GM19023 (cell line): Measurements from ENCODE around the gene CFAP52.
A peak's percentile ranks its signal among the peaks of the same experiment; 100 is the strongest.
"Not testable (repeated sequence)": the region's sequence is repeated elsewhere in the genome, so short reads cannot be mapped to it uniquely, and the experiment has no call there.

Experiments
- ATAC-seq: cut with Tn5 transposase; IDR thresholded peaks from one replicate; pipeline ENCODE4 v1.9.1; 2021; ENCODE audit warnings: mild to moderate bottlenecking, moderate library complexity; ENCODE audit not compliant: unreplicated experiment

The CFAP52 gene

GRCh38 chr17:9568957-9569588, 7.4 kb upstream of the CFAP52 start:
- ATAC-seq: no peak

DNA sequence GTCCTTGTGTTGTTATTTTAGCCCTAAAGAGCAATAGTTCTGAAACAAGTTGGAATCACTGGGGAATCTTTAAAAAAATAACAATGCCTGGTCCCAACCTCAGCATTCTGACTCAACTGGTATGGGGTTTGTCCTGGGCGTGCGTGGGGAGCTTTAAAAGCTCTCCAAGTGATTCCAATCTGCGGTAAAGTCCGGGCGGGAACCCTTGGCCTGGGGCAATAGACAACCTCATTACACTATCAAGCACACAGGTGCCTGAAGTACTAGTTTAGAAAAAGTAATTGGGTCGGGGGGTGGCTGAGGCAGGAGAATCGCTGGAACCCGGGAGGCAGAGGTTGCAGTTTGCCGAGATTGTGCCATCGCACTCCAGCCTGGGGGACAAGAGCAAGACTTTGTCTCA, 5.2 kb upstream of the CFAP52 start:
- no peak for ATAC-seq

- ATAC-seq: peak; percentile 69
Measured at GRCh38 chr17:9575381-9576101, 901 bp upstream of the CFAP52 start, which contains the start of gene STX8. Gene STX8 (minus strand): TSS chr17:9575820. CDS start chr17:9575808, 12 bp downstream.

GRCh38 chr17:9577373-9577709, 899 bp downstream of the CFAP52 start:
- ATAC-seq: no peak

DNA sequence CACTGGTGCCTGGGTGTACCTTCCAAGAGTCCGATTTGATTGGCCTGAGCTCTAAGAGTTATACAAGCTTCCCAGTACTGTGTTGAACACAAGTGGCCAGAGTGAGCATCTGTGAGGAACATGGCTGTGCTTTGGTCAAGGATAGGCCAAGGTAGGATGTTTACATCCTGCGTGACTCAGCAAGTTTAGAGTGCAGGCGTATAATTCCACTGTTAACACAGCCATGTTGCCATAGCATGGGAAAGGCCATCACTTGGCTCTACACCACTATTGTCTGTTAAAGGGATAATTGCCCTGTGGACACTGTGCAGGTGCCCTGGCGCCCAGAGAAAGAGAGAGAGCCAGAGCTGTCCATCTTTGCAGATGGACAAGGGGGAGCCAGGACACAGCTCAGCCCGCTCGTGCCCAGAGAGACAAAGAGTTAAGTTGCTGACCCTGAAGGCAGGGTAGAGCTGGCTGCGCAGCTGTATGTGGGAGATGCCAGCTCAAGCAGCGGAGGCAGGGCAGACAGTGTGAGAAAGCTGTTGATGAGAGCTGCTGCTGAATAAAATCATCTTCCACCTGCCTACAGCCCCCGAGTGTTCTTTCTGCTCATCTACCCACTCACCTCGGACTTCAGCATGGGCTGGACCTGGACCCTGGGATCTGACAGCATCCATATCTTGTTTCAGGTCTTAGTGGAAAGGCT, 11.7 kb downstream of the CFAP52 start:
- no peak for ATAC-seq

- ATAC-seq: no peak
Measured at GRCh38 chr17:9594065-9594464, 17.6 kb downstream of the CFAP52 start.

GRCh38 chr17:9597638-9598037, 21.2 kb downstream of the CFAP52 start:
- ATAC-seq: not testable (repeated sequence)

DNA sequence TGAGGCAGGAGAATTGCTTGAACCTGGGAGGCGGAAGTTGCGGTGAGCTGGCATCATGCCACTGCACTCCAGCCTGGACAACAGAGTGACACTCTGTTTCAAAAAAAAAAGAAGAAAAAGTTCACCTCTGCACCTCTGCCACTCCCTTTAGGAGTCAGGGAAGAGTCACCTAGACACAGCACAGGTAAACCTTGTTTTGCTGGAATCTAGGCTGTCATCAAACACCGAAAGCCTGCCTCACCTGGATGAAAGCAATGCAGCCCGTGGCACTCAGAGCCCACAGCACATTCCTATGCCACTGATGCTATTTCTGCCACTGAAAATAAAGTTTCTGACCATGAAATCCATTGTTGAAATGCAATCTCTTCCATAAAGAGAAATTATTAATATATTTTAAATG, 22.2 kb downstream of the CFAP52 start:
- ATAC-seq: no peak

GRCh38 chr17:9604583-9604982, 28.1 kb downstream of the CFAP52 start:
- not testable (repeated sequence) for ATAC-seq

DNA sequence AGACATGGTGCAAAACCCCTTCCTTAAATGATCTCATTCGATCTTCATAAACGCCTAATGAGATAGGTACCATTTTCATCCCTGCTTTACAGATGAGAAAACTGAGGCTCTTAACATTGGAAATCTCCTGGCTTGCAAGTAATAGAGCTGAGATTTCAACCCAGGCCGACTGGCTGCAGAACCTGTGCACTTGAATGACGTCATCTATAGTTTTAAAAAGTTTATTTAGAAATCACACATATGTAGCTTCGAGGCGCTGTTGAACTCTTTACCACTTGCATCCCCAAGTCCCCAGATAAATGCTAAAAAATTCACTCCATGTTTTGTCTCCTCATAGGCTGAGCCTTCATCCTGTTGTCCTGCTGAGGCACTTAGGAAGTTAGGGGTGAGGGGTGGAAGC, 30.0 kb downstream of the CFAP52 start:
- no peak for ATAC-seq

GRCh38 chr17:9607058-9607457, 30.6 kb downstream of the CFAP52 start:
- ATAC-seq: not testable (repeated sequence)

DNA sequence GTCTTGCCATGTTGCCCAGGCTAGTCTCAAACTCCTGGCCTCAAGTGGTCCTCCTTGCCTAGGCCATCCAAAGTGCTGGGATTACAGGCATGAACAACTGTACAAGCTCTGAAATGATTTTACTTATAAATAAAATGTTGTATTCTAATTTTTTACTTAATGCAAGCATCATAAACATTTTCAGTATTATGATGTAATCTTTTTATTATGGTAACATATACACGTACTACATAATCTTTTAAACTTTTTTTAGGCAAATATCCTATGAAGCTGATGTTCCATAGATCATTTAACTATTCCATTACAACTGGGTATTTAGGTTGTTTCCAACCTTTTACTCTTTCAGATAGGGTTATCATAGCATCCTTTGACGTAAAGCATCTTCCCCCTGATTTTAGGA, 35.1 kb downstream of the CFAP52 start:
- ATAC-seq: no peak

- ATAC-seq: no peak
Measured at GRCh38 chr17:9612006-9612405, 35.6 kb downstream of the CFAP52 start.

DNA sequence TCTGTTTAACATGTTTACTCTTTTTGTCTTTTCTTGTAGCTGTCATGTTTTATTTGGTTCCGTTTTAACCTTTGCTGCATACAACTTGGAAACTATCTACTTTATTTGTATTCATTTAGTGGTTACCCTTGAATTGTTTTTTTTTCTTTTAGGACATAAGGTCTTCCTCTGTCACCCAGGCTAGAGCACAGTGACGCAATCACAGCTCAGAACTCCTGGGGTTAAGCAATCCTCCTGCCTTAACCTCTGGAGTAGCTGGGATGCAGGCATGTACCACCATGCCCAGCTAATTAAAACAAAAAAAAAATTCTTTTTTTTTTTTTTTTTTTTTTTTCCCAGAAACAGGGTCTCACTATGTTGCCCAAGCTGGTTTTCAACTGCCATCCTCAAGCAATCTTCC, 39.0 kb downstream of the CFAP52 start:
- no peak for ATAC-seq

- no peak for ATAC-seq
Measured at GRCh38 chr17:9622961-9623360, 46.5 kb downstream of the CFAP52 start.

DNA sequence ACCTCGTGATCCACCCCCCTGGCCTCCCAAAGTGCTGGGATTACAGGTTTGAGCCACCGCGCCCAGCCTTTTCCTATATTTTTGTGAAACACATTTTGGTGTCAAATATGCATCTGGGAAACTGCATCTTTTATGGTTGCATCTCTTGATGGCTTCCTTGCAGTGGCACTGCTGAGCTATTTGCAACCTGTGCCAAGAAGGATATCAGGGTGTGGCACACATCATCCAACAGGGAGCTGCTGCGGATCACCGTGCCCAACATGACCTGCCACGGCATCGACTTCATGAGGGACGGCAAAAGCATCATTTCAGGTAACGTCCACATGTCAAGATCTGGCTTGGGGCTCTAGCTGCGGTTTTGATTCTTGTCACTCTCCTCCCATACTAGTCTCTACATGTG, 52.1 kb downstream of the CFAP52 start:
- no peak for ATAC-seq

DNA sequence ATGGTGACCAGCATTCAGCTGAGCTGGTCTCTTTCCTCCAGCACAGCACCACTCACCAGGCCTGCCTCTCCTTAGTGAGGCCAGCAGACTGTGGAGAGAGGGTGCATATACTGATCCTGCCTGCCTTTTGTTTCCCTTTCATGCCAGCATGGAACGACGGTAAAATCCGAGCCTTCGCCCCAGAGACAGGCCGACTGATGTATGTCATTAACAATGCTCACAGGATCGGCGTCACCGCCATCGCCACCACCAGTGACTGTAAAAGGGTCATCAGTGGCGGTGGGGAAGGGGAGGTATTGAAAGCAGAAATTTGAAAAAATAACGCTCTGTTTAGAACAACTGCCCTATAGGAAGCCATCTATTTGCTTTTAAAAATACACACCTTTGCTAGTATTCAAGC, 56.3 kb downstream of the CFAP52 start:
- no peak for ATAC-seq

- ATAC-seq: no peak
Measured at GRCh38 chr17:9635340-9635739, 58.9 kb downstream of the CFAP52 start.

GRCh38 chr17:9636501-9636900, 60.1 kb downstream of the CFAP52 start:
- ATAC-seq: no peak

DNA sequence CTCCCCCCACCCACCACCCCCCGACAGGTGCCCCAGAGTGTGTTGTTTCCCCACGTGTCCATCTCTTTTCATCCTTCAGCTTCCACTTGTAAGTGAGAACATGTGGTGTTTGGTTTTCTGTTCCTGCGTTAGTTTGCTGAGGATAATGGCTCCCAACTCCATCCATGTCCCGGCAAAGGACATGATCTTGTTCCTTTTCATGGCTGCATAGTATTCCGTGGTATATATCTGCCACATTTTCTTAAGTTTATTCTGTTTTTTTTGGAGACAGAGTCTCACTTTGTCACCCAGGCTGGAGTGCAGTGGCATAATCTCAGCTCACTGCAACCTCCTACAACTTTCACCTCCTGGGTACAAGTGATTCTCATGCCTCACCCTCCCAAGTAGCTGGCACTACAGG, 63.9 kb downstream of the CFAP52 start:
- ATAC-seq: not testable (repeated sequence)

DNA sequence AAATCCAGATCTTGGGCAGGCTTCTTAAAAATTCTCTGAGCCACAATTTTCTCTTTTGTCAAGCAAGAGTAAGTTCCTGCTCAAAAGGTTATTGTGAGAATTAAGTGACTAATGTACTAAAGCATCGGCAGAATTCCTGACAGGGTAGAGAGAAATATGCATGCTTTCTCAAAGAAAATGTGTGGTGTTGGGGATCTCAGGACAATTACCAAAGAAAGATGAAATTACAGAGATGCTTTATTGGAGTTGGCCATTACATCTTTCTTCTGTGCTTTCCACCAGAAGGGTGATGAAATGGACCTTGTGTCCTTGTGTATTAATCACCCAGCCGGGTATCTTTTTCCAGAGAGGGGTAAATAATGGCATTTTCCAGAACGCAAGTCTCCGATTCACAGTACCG, 67.2 kb downstream of the CFAP52 start:
- no peak for ATAC-seq
